Measurements from ENCODE around the gene RBFOX1. TPM values are rescaled to one million over a fixed set of nuclear protein-coding genes. Genes with fewer than 3 reads are reported as not detected.
"Not testable (repeated sequence)": the region's sequence is repeated elsewhere in the genome, so short reads cannot be mapped to it uniquely, and the experiment has no call there.

Gene RBFOX1
- total RNA-seq, 1 experiment from 2014 or later: not detected

- H3K4me3 ChIP-seq: no peak overlapping the region
- no peak for DNase-seq
- H3K27me3 ChIP-seq: no peaks in the 10 kb centered on the region
- no peaks in the 10 kb centered on the region for H3K36me3 ChIP-seq
- H3K9me3 ChIP-seq: no peaks in the 10 kb centered on the region
These were observed 123.6 kb downstream of the RBFOX1 start for GRCh38 chr16:7456211-7456610.

- Histone ChIP-seq H3K4me3 (no peak overlapping the region), H3K27me3 (no peaks in the 10 kb centered on the region), H3K9me3 (no peaks in the 10 kb centered on the region), H3K36me3 (no peaks in the 10 kb centered on the region)
- DNase-seq: no peak
These were observed 125.5 kb downstream of the RBFOX1 start for GRCh38 chr16:7458144-7458543.

- Histone ChIP-seq H3K36me3 (no peaks in the 10 kb centered on the region), H3K27me3 (no peaks in the 10 kb centered on the region), H3K4me3 (no peak overlapping the region), H3K9me3 (no peaks in the 10 kb centered on the region)
- DNase-seq: no peak
These were observed 137.7 kb downstream of the RBFOX1 start for GRCh38 chr16:7470344-7470743.

DNA sequence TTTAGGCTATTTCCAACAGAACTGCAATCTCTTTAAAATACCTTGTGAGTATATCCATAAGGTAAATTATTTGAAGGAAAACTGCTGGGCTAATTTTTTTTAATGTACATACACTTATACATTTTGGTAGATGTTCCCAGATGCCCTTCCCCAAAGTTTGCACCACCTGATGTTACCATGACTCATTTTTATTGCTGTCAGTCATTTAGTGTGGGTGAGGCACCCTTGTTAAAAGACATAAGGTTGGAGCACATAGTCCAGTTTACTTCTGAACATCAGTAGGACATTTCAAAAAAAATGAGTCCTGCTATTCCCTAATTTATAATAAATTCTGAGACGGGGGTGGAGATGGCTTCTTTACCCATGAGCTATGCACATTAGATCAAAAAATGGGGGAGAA, 138.6 kb downstream of the RBFOX1 start:
- DNase-seq: no peak
- H3K9me3 ChIP-seq: no peaks in the 10 kb centered on the region
- no peak overlapping the region for H3K4me3 ChIP-seq
- H3K27me3 ChIP-seq: no peaks in the 10 kb centered on the region
- no peaks in the 10 kb centered on the region for H3K36me3 ChIP-seq

DNA sequence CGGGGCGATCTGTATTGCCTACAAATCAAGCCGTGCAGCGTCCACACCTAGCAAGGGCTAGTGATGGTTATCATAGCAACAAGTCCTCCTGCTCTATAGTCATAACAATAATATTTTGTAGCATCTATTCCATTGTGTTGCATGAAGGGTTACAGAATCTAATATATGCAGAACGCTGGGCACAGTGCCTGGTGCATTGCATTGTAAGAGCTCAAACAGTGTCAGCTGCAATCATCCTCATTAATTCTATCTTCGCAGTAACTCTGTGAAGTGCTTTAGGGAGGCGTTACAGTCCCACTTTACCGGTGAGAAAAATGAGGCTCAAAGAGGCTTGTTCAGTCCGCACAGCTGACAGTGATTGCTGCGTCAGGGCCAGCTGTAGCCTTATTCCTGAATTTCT, 149.4 kb downstream of the RBFOX1 start:
- no peak for DNase-seq
- Histone ChIP-seq H3K4me3 (no peak overlapping the region), H3K36me3 (no peaks in the 10 kb centered on the region), H3K9me3 (no peaks in the 10 kb centered on the region), H3K27me3 (0 out of 2 replicates have a peak, but pooled peaks cover 2% of the 10 kb centered on the region)

DNA sequence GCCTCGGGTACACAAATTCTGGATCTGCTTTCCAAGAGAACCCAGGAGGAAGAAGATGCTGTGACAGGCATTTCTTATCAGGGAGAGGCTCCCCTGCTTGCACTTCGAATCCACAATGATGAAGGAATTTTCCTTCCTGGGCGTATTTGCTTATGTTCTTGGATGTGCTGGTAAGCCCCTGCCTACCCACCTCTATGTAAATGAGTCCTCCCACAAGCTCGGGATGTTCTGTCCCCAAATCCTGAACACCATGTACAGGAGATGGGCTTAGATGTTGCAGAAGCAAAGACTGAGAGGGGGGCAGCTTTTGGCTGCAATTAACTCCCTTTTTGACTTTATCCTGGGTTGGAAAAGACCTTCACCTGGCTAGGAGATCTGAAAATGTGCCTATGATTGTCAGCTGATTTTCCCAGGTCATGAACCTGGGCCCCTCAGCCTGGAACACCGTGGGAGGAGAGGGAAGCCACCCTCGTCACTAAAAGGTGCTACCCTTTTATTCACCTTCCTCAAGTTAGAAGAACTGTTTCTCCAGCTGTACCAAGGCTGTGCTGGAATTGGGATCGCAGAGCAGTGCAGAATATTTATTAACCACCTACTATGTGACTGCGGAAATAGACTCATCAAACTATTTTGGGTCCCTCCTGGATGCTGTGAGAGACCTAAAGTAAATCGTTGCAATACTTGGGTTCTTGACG, 150.1 kb downstream of the RBFOX1 start:
- 0 out of 2 replicates have a peak, but pooled peaks cover 2% of the 10 kb centered on the region for H3K27me3 ChIP-seq
- H3K4me3 ChIP-seq: no peak overlapping the region
- DNase-seq: no peak
- no peaks in the 10 kb centered on the region for H3K36me3 ChIP-seq
- no peaks in the 10 kb centered on the region for H3K9me3 ChIP-seq

- Histone ChIP-seq H3K9me3 (no peaks in the 10 kb centered on the region), H3K27me3 (no peaks in the 10 kb centered on the region), H3K4me3 (no peak overlapping the region), H3K36me3 (no peaks in the 10 kb centered on the region)
- DNase-seq: no peak
These were observed 155.1 kb downstream of the RBFOX1 start for GRCh38 chr16:7487574-7488323.

DNA sequence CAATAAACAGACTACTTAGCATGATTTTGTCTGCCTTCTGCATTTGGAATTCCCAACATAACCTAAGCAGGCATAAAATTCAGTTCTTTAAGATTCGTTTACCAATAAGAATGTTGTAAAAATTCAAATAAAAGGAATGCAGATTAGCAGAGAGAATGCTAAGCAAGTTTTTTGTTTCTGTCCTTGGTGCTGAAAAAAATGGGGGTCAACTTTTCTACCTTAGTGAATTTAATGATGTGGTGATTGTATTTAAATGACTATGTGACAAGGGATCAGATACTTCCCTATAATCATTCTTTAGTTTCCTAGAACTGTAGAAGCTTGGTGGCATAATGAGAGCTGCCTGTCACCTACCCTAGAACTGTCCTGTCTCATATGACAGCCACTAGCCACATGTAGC, 159.5 kb downstream of the RBFOX1 start:
- Histone ChIP-seq H3K4me3 (no peak overlapping the region), H3K36me3 (no peaks in the 10 kb centered on the region), H3K27me3 (no peaks in the 10 kb centered on the region), H3K9me3 (no peaks in the 10 kb centered on the region)
- DNase-seq: no peak

DNA sequence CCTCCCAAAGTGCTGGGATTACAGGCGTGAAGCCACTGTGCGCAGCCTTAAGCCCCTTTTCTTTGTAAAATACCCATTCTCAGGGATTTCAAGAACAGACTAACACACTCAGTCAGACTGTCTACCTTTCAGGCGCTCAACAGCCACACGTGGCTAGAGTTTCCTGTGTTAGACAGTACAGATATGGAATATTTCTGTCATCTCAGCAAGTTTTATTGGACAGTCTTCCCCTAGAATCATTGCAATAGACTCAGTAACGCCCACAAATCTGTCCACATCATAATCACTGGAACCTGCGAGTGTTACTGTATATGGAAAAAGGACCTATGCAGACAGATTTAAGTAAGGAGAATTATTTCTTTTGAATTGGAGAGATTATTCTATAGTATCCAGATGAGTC, 160.5 kb downstream of the RBFOX1 start:
- H3K36me3 ChIP-seq: no peaks in the 10 kb centered on the region
- no peak overlapping the region for H3K4me3 ChIP-seq
- no peak for DNase-seq
- H3K9me3 ChIP-seq: no peaks in the 10 kb centered on the region
- no peaks in the 10 kb centered on the region for H3K27me3 ChIP-seq

DNA sequence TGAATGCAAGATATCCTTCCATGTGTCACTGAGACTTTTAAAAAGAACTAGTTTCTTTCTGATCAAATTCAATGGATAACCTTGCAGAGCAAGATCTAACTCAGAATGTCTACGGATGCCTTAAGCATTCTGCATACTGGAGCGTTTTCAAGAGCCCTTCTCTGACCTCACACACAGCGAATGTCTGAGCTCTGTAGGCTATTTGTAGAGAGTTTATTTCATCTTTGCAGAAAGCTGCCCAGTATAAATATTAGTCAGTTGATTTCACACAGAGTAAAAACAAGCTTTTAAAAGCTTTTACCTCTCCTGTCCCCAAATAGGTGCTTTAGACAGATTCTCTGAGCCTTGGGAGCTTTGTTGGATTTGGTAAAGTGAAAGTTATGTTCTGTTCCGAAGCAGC, 165.0 kb downstream of the RBFOX1 start:
- H3K9me3 ChIP-seq: no peaks in the 10 kb centered on the region
- H3K36me3 ChIP-seq: no peaks in the 10 kb centered on the region
- no peaks in the 10 kb centered on the region for H3K27me3 ChIP-seq
- no peak for DNase-seq
- H3K4me3 ChIP-seq: no peak overlapping the region

- no peaks in the 10 kb centered on the region for H3K9me3 ChIP-seq
These were observed 169.2 kb downstream of the RBFOX1 start for GRCh38 chr16:7501868-7502267.

GRCh38 chr16:7502591-7503157, 170.0 kb downstream of the RBFOX1 start:
- not testable (repeated sequence) for H3K27me3 ChIP-seq, H3K9me3 ChIP-seq, DNase-seq, H3K36me3 ChIP-seq, H3K4me3 ChIP-seq

More at GRCh38 chr16:7501868-7502267, 169.2 kb downstream of the RBFOX1 start:
- no peaks in the 10 kb centered on the region for H3K27me3 ChIP-seq
- no peak overlapping the region for H3K4me3 ChIP-seq
- H3K36me3 ChIP-seq: no peaks in the 10 kb centered on the region
- no peak for DNase-seq

GRCh38 chr16:7503666-7504065, 171.0 kb downstream of the RBFOX1 start:
- Histone ChIP-seq H3K9me3 (no peaks in the 10 kb centered on the region), H3K27me3 (no peaks in the 10 kb centered on the region), H3K4me3 (no peak overlapping the region)

GRCh38 chr16:7504844-7505243, 172.2 kb downstream of the RBFOX1 start:
- Histone ChIP-seq H3K4me3 (no peak overlapping the region), H3K36me3 (no peaks in the 10 kb centered on the region), H3K9me3 (no peaks in the 10 kb centered on the region), H3K27me3 (no peaks in the 10 kb centered on the region)
- no peak for DNase-seq

More at GRCh38 chr16:7503666-7504065, 171.0 kb downstream of the RBFOX1 start:
- no peaks in the 10 kb centered on the region for H3K36me3 ChIP-seq
- DNase-seq: no peak

DNA sequence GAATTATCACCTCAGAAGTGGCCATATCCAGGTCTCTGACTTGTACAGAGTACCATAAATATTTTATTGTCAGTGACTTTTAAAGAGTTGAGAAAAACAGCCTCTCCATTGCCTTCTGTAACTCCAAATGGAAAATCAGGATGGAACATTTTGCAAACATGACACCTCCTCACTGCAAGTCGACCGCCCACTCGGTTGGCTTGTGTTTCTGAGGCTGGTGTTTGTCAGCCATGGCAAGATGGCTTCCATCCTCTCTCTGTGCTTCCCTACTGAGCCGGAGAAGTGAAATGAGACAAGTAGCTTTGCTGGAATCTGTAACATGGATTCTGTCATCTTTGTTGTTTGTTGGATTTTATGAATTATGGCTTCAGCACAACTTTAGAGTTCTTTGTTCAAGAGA, 172.8 kb downstream of the RBFOX1 start:
- Histone ChIP-seq H3K9me3 (no peaks in the 10 kb centered on the region), H3K4me3 (no peak overlapping the region), H3K36me3 (no peaks in the 10 kb centered on the region), H3K27me3 (no peaks in the 10 kb centered on the region)
- no peak for DNase-seq

DNA sequence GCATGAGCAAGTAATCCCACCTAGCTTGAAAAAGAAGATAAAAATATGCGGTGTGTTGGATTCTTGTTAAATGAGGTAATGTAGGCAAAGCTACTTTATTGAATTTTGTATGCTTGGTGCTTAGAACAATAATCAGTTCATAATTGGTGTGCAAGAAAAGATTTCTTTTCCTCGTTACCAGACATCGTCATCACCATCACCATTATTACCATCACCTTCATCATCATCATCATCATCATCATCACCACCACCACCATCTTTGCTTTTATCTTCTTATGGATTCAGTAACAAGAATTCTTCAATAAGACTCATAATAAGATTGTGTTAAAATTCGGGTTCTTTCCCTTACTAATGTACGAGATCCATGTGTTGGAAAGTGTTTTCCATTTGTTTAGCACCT, 173.7 kb downstream of the RBFOX1 start:
- Histone ChIP-seq H3K9me3 (no peaks in the 10 kb centered on the region), H3K36me3 (no peaks in the 10 kb centered on the region), H3K27me3 (no peaks in the 10 kb centered on the region), H3K4me3 (no peak overlapping the region)
- DNase-seq: no peak

DNA sequence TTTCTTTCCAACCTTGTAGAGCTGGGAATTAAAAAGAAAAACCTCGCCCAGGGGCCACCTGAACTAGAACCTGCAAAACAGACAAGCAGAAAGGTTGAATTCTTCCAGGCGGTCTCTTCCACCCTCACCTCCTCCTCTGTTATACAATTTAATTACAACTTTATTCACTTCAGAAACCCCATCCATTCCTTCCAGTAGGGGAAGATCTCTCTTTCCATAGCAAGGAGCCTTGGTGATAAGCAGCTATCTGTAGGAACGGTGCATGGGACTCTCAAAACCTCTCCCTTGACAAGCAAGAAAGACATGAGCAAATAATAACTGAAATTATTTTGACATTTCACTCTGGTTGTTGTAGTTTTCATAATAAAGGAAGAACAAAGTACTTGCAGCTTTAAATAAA, 176.0 kb downstream of the RBFOX1 start:
- no peak for DNase-seq
- H3K9me3 ChIP-seq: no peaks in the 10 kb centered on the region
- H3K36me3 ChIP-seq: no peaks in the 10 kb centered on the region
- no peaks in the 10 kb centered on the region for H3K27me3 ChIP-seq
- no peak overlapping the region for H3K4me3 ChIP-seq
